A549 treated with Mapracorat at 1 μM for 4 hours (cell line): ENCODE results near the gene VASH1. TPM values are rescaled to one million over a fixed set of nuclear protein-coding genes. Genes with fewer than 3 reads are reported as not detected.

Experiments used
- total RNA-seq: library from RNA; stranded (reverse); fragments of 200-300 nt; extraction: Qiagen RNA extraction; gene quantifications from 5 replicates; pipeline ENCODE4 v1.2.3, GENCODE V29; 2022

The VASH1 gene
- total RNA-seq: 3.0 to 4.6 TPM (median 3.6 TPM) in 5 replicates

GRCh38 chr14:76761136-76761959 is at the start of gene VASH1:
TSS of gene VASH1 (plus strand) at chr14:76761468. CDS start at chr14:76762822, 1,354 bp downstream.

GRCh38 chr14:76812422-76813383 is 51.4 kb downstream of the VASH1 start, which contains the start of gene ANGEL1:
TSS of gene ANGEL1 (minus strand) at chr14:76812882. CDS start at chr14:76812827, 55 bp downstream.

GRCh38 chr14:76826122-76826521 is 64.9 kb downstream of the VASH1 start, which contains the start of gene LRRC74A:
TSS of gene LRRC74A (plus strand) at chr14:76826408. CDS start at chr14:76826698, 290 bp downstream.

Other genes with a start within 250 kb of the VASH1 start
- gene ANGEL1, start 51.4 kb downstream of the VASH1 start, total RNA-seq: 6.3 to 8.1 TPM (median 7.3 TPM) in 5 replicates
- gene LRRC74A, start 64.9 kb downstream of the VASH1 start, total RNA-seq: not detected in 5 replicates